Mesothelial cell of epicardium (in vitro differentiated cells): ENCODE data around the gene WDFY2. TPM values are rescaled to one million over a fixed set of nuclear protein-coding genes. Genes with fewer than 3 reads are reported as not detected.

Experiments used
- DNase-seq, 2 experiments: peaks; one replicate each; pipeline ENCODE4 v3.0.0; 2021; ENCODE audit warnings: low spot score in 2 of 2; ENCODE audit not compliant: unreplicated experiment in 2 of 2
- H3K27ac Mint-ChIP-seq: 2 replicates; pipeline ENCODE4 v1.8.0; 2021; ENCODE audit warnings: mixed read lengths
- H3K27me3 Mint-ChIP-seq: 2 replicates; pipeline ENCODE4 v1.8.0; 2021; ENCODE audit warnings: low read depth, mixed read lengths
- H3K36me3 Mint-ChIP-seq: 2 replicates; pipeline ENCODE4 v1.8.0; 2021; ENCODE audit warnings: mixed read lengths
- H3K4me1 Mint-ChIP-seq: 2 replicates; pipeline ENCODE4 v1.8.0; 2021; ENCODE audit warnings: mixed read lengths
- H3K4me3 Mint-ChIP-seq: 2 replicates; pipeline ENCODE4 v1.8.0; 2021; ENCODE audit warnings: mild to moderate bottlenecking, moderate library complexity, mixed read lengths
- H3K9me3 Mint-ChIP-seq: 2 replicates; pipeline ENCODE4 v1.8.0; 2021; ENCODE audit warnings: mixed read lengths
- CTCF ChIP-seq: fragments of 200-600 bp; sonication (generic); IDR thresholded peaks from one replicate; pipeline ENCODE4 v1.5.0; 2021; ENCODE audit warnings: antibody characterized with exemption; ENCODE audit not compliant: unreplicated experiment
- total RNA-seq: library from RNA; stranded (reverse); gene quantifications from 3 replicates; pipeline ENCODE4 v1.2.1, GENCODE V29; 2021

Gene WDFY2
- total RNA-seq = 12.1 to 12.4 TPM (median 12.1 TPM) in 3 replicates

DNA sequence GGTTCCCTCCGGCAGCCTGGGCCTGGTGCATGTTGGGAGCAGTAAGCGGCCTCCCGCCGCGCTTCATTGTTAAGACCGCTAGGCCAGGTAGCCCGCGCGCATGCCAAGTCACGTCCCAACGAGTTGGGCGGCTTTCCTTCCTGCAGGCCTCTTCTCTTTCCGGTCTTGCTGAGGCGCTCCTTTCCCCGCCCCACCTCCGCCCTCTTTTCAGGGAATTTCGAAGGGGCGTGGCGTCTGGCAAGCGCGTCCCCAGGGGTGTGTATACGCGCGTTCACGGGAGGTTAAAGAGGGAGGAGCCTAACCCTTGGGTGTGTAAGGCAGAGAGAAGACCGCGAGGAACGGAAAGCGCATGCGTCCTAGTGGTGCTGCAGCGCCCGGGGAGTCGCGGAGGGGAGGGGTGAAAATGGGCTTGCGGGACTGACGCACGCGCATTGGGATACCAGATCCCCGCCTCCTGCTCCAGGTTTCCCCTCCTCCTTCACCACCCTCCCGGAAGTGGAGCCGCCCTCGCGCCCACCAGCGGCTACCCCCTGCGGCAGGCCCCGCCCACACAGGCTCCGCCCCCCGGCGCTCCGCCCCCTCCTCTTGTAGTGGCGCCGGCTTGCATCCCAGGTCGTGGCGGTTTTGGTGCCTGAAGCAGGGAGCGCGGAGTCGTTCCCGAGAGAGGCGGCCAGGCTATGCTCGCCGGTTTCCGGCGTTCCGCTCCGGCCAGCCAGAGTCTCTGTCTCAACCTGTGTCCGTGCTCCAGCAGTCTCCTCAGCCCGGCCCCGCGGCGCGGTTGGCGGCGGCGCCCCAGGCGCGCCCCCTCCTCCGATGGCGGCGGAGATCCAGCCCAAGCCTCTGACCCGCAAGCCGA lies at the start of gene WDFY2:
TSS of gene WDFY2 (plus strand) at position 588 of the 856 bp plus-strand sequence. CDS start at position 814, 226 bp downstream.
- peaks cover 10% of the 10 kb centered on the region for H3K27me3 Mint-ChIP-seq
- peak; percentile 100 for DNase-seq
- no peak for TF ChIP-seq CTCF
- H3K4me3 Mint-ChIP-seq = peak within 1 kb of the TSS; percentile 84
- H3K36me3 Mint-ChIP-seq = no peaks in the 10 kb centered on the region
- peaks cover 17% of the 10 kb centered on the region for H3K4me1 Mint-ChIP-seq
- H3K9me3 Mint-ChIP-seq = peaks cover under 1% of the 10 kb centered on the region
- H3K27ac Mint-ChIP-seq = peak within 1 kb of the TSS; percentile 92

GRCh38 chr13:51538591-51539179 lies 45.6 kb upstream of the WDFY2 start:
- DNase-seq = no peak

DNA sequence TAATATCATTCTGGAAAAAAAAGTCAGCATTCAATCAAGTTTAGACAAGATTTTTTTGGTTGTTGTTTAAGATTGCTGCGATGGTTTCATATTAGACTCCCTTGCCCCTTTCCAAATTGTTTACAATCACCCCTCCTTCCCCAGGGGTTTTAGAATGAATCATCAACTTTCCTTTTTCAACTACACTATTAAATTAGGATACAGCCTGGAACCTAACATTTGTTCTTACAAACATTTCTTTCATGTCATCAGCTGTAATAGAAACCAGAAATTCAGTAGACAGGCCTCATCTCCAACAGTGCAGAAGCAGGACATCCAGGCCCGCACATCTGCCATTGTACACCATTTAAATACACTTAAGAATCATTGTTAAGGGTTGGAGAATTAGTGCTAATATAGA lies 44.4 kb upstream of the WDFY2 start:
- Mint-ChIP-seq H3K9me3 (no peaks in the 10 kb centered on the region), H3K4me1 (peaks cover 40% of the 10 kb centered on the region), H3K27ac (peak overlapping the region; percentile 81), H3K36me3 (no peaks in the 10 kb centered on the region), H3K4me3 (no peak overlapping the region), H3K27me3 (no peaks in the 10 kb centered on the region)
- no peak for TF ChIP-seq CTCF
- no peak for DNase-seq

More at GRCh38 chr13:51538591-51539179, 45.6 kb upstream of the WDFY2 start:
- Mint-ChIP-seq H3K9me3 (no peaks in the 10 kb centered on the region), H3K27ac (peak overlapping the region; percentile 86), H3K4me1 (peaks cover 40% of the 10 kb centered on the region), H3K4me3 (no peak overlapping the region), H3K36me3 (no peaks in the 10 kb centered on the region), H3K27me3 (no peaks in the 10 kb centered on the region)
- TF ChIP-seq CTCF = no peak

GRCh38 chr13:51541037-51541436 lies 43.2 kb upstream of the WDFY2 start:
- Mint-ChIP-seq H3K4me1 (peaks cover 40% of the 10 kb centered on the region), H3K4me3 (no peak overlapping the region), H3K27ac (no peak overlapping the region), H3K36me3 (no peaks in the 10 kb centered on the region), H3K27me3 (no peaks in the 10 kb centered on the region), H3K9me3 (peaks cover under 1% of the 10 kb centered on the region)
- TF ChIP-seq CTCF = no peak
- no peak for DNase-seq

DNA sequence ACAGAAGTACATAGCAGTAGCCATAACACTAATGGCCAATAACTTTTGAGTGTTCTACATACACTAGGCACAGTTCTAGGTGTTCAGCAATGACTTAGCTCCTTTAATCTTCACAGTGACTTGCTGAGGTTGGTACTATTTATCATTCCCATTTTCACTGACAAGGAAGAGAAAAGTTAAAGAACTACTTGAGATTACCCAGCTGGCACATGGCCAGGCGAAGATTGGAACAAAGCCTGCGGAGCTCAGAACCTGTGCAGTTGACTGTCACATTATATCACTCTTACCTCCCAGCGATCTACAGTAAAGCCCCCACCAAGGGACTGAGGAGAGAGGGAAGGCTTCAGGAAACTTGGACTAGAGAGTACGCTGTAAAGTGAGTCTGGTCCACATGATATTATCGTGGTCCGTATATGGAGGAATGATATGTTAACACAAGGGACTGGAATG lies 42.4 kb upstream of the WDFY2 start:
- Mint-ChIP-seq H3K27ac (peak overlapping the region; percentile 68), H3K27me3 (no peaks in the 10 kb centered on the region), H3K9me3 (peaks cover 8% of the 10 kb centered on the region), H3K4me3 (no peak overlapping the region), H3K4me1 (peaks cover 40% of the 10 kb centered on the region), H3K36me3 (no peaks in the 10 kb centered on the region)
- DNase-seq = peak; percentile 39 to 60
- TF ChIP-seq CTCF = no peak
